ENCODE results near the gene FZD10. TPM values are rescaled to one million over a fixed set of nuclear protein-coding genes. Genes with fewer than 3 reads are reported as not detected.

The FZD10 gene
- total RNA-seq, 1 donor from 2014 or later, result 1.9 TPM

DNA sequence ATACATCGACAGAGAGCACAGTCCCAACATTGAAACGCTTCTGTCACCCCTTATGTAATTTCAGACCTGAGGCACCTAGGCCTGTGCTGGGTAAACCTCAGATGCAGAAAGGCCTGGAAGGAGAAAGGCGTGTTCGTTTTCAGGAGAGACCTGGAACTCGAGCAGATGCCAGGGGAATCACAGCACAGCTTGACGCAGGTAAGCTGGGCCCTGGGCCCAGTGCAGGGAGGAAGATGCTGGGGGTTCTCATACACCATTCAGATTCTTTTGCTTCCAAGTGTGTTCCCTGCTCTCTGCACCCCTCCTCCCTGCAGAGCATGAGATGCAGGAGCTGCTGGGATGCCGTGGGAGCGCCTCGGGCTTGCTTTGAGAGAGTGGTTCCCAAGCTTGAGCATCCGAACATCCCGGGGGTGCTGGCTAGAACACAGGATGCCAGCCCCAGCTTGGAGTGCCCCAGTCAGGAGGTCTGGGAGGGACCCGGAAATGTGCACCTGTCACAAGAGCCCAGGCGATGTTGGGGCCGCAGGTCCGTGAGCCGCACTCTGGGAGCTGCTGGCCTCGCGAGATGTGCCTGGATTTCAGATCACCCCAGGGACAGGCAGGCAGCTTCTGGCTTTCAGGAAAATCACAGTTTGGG lies 35.9 kb downstream of the FZD10 start:
- Histone ChIP-seq H3K4me3 (no peak overlapping the region), H3K36me3 (no peaks in the 10 kb centered on the region), H3K27me3 (ENCODE audit: low read depth) (peaks cover 6% of the 10 kb centered on the region), H3K4me1 (no peaks in the 10 kb centered on the region), H3K27ac (no peak overlapping the region), H3K9me3 (no peaks in the 10 kb centered on the region)
- ATAC-seq (no peak), DNase-seq (no peak)
- TF ChIP-seq, protein P1, sequence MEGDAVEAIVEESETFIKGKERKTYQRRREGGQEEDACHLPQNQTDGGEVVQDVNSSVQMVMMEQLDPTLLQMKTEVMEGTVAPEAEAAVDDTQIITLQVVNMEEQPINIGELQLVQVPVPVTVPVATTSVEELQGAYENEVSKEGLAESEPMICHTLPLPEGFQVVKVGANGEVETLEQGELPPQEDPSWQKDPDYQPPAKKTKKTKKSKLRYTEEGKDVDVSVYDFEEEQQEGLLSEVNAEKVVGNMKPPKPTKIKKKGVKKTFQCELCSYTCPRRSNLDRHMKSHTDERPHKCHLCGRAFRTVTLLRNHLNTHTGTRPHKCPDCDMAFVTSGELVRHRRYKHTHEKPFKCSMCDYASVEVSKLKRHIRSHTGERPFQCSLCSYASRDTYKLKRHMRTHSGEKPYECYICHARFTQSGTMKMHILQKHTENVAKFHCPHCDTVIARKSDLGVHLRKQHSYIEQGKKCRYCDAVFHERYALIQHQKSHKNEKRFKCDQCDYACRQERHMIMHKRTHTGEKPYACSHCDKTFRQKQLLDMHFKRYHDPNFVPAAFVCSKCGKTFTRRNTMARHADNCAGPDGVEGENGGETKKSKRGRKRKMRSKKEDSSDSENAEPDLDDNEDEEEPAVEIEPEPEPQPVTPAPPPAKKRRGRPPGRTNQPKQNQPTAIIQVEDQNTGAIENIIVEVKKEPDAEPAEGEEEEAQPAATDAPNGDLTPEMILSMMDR (IDR thresholded peaks at IDR 0.05), result no peak
- intact Hi-C loops (cut with DNase I), result no loop called here

DNA sequence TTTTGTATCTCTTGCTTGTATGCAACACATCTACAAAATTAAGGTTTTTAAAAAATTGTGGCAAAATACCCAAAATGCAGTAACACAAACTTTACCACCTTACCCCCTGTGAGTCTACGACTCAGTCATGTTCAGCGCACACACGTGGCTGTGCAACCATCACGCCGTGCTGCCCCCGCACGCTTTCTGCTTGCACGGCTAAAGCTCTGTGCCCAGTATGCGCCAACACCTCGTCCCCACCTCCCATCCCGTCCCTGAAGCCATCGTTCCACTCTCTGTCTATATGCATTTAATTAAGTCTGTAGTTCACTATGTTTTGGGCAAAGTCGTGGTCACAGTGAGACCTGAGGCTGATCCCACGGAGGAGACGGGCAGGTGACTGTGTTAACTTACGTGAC lies 36.4 kb downstream of the FZD10 start:
- H3K36me3 ChIP-seq, result no peaks in the 10 kb centered on the region
- H3K27me3 ChIP-seq (ENCODE audit: low read depth), result peaks cover 2% of the 10 kb centered on the region
- ATAC-seq, result no peak
- no peaks in the 10 kb centered on the region for H3K9me3 ChIP-seq
- H3K27ac ChIP-seq, result no peak overlapping the region
- no peak overlapping the region for H3K4me3 ChIP-seq
- H3K4me1 ChIP-seq, result no peaks in the 10 kb centered on the region
- intact Hi-C loops (cut with DNase I), result no loop called here
- no peak for DNase-seq
- TF ChIP-seq, protein P1 (IDR thresholded peaks at IDR 0.05), result no peak

DNA sequence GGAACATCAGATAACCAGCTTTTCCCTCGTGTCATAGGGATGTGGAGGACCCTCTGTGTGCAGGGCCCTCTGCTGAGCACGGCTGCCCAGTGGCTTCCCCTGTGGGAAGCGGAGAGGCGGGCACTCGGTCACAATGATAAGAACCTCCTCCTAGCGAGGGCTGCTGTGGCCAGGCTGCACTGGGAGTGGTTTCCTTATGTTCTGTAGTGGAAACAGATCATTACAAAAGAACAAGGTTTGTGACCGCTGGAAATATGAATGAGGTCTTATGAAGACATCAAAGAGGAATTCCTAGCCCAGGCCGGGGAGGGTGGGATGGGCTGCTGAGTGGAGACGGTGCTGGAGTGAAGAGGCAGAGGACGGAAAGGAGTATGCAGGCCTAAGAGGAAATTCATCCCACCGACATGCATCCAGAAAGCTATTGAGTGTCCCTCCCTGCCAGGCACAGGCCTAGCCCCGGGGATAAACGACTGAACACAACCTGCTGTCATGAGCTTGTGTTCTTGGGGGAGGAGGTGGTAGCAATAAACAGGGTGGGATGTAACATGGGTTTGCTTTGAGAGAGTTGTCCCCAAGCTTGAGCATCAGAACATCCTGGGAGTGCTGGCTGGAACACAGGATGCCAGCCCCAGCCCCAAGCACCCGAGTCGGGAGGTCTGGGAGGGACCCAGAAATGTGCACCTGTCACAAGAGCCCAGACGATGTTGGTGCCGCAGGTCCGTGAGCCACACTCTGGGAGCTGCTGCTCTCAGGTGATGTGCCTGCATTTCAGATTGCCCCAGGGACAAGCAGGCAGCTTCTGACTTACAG lies 37.5 kb downstream of the FZD10 start:
- intact Hi-C loops (cut with DNase I), result no loop called here
- Histone ChIP-seq H3K9me3 (no peaks in the 10 kb centered on the region), H3K27ac (no peak overlapping the region), H3K4me3 (no peak overlapping the region), H3K36me3 (no peaks in the 10 kb centered on the region), H3K4me1 (no peaks in the 10 kb centered on the region), H3K27me3 (ENCODE audit: low read depth) (peaks cover 3% of the 10 kb centered on the region)
- TF ChIP-seq, protein P1 (IDR thresholded peaks at IDR 0.05), result no peak
- DNase-seq (no peak), ATAC-seq (no peak)

DNA sequence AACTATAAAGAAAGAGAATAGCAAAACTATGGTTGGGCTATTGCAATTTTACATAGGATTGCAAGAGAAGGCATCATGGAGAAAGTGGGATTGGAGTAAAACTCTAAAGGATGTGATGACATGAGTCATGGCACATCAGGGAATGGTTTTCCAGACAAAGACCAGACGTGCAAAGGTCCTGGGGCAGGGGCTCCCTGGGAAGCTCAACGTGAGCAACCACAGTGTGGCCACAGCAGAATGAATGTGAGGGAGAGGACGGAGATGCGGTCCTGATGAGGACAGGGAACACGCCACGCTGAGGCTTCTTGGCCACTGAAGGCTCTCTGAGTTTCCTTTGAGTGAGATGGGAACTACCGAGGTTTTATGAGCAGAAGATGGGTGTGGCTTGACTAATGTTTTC lies 38.2 kb downstream of the FZD10 start:
- H3K36me3 ChIP-seq, result no peaks in the 10 kb centered on the region
- peaks cover 3% of the 10 kb centered on the region for H3K27me3 ChIP-seq (ENCODE audit: low read depth)
- no peak for DNase-seq
- intact Hi-C loops (cut with DNase I), result no loop called here
- no peak for ATAC-seq
- H3K4me1 ChIP-seq, result no peaks in the 10 kb centered on the region
- H3K4me3 ChIP-seq, result no peak overlapping the region
- H3K27ac ChIP-seq, result no peak overlapping the region
- H3K9me3 ChIP-seq, result no peaks in the 10 kb centered on the region
- TF ChIP-seq, protein P1 (IDR thresholded peaks at IDR 0.05), result no peak

DNA sequence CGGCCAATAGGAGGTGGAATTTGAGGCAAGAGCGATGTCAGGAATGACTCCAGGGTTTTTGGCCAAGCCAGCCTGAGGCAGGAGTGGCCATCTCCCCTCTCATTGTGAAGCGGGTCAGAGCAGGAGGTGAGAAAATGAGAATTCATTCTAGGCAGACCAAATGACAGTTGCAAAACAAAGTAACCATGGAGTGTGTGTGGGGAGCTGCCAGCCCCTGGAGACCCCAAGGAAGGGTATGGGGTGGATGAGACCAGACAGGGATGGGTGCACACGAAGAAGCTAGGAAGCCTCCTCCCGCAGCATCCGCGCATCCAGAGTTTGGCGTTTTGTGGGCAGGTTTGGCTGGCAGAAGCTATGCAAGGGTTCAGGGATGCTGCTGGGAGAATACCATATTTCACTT lies 38.8 kb downstream of the FZD10 start:
- Histone ChIP-seq H3K9me3 (no peaks in the 10 kb centered on the region), H3K36me3 (no peaks in the 10 kb centered on the region), H3K4me3 (no peak overlapping the region), H3K27ac (no peak overlapping the region), H3K4me1 (no peaks in the 10 kb centered on the region), H3K27me3 (ENCODE audit: low read depth) (peaks cover 3% of the 10 kb centered on the region)
- no peak for DNase-seq
- ATAC-seq, result no peak
- TF ChIP-seq, protein P1 (IDR thresholded peaks at IDR 0.05), result no peak
- intact Hi-C loops (cut with DNase I), result no loop called here

Data from lower lobe of right lung (tissue), 2 donors.